CD4-positive, alpha-beta memory T cell (primary cell): ENCODE data around the gene LDHD. TPM values are rescaled to one million over a fixed set of nuclear protein-coding genes. Genes with fewer than 3 reads are reported as not detected.

Experiments used
- CTCF ChIA-PET: fragments of 350-600 bp; sonication (Branson Sonifier 250); formaldehyde crosslinking; loops from one replicate; lab custom pipeline; 2021; ENCODE audit warnings: inconsistent platforms; ENCODE audit not compliant: partially characterized antibody; lab: Charles Lee
- POLR2A ChIA-PET: fragments of 350-600 bp; sonication (Branson Sonifier 250); formaldehyde crosslinking; loops from one replicate; lab custom pipeline; 2021; ENCODE audit not compliant: partially characterized antibody; lab: Charles Lee
- DNase-seq, 5 donors: peaks; one replicate each; pipeline versions ENCODE4 v3.0.0 to v3.0.0-alpha.2; 2020 to 2022; ENCODE audit warnings: mixed read lengths in 1 of 5
- H3K27ac ChIP-seq: one replicate; pipeline ENCODE4 v1.7.0; 2013; ENCODE audit warnings: low read depth, low read length
- H3K27me3 ChIP-seq: 2 replicates; pipeline ENCODE4 v1.7.0; 2013; ENCODE audit warnings: mild to moderate bottlenecking, low read length, moderate library complexity; ENCODE audit not compliant: insufficient read depth
- H3K36me3 ChIP-seq: 2 replicates; pipeline ENCODE4 v1.7.0; 2013; ENCODE audit warnings: mild to moderate bottlenecking, low read length, moderate library complexity; ENCODE audit not compliant: insufficient read depth
- H3K4me1 ChIP-seq: 2 replicates; pipeline ENCODE4 v1.7.0; 2013; ENCODE audit warnings: mild to moderate bottlenecking, low read length, moderate library complexity; ENCODE audit not compliant: insufficient read depth
- H3K4me3 ChIP-seq, 2 donors: one replicate each; pipeline ENCODE4 v1.7.0; 2013; ENCODE audit warnings: low read length in 2 of 2, mild to moderate bottlenecking in 1 of 2
- H3K9me3 ChIP-seq, 2 donors: one replicate each; pipeline ENCODE4 v1.7.0; 2013; ENCODE audit warnings: low read length in 2 of 2, control low read depth in 1 of 2; ENCODE audit not compliant: control insufficient read depth in 1 of 2
- H3K27ac Mint-ChIP-seq, 7 donors: one replicate each; pipeline ENCODE4 v1.8.0; 2020 to 2021; ENCODE audit warnings: mixed read lengths in 7 of 7, mild to moderate bottlenecking in 6 of 7, inconsistent platforms in 3 of 7, moderate library complexity in 3 of 7
- H3K27me3 Mint-ChIP-seq, 2 donors: one replicate each; pipeline ENCODE4 v1.8.0; 2020 to 2021; ENCODE audit warnings: mixed read lengths in 2 of 2
- H3K36me3 Mint-ChIP-seq, 2 donors: one replicate each; pipeline ENCODE4 v1.8.0; 2020 to 2021; ENCODE audit warnings: mixed read lengths in 2 of 2, inconsistent platforms in 1 of 2, mild to moderate bottlenecking in 1 of 2
- H3K4me1 Mint-ChIP-seq, 4 donors: one replicate each; pipeline ENCODE4 v1.8.0; 2020 to 2021; ENCODE audit warnings: mixed read lengths in 4 of 4, mild to moderate bottlenecking in 1 of 4
- H3K4me3 Mint-ChIP-seq, 8 donors: one replicate each; pipeline ENCODE4 v1.8.0; 2020 to 2021; ENCODE audit warnings: mixed read lengths in 8 of 8, mild to moderate bottlenecking in 7 of 8, moderate library complexity in 6 of 8, inconsistent platforms in 3 of 8
- H3K9me3 Mint-ChIP-seq, 8 donors: one replicate each; pipeline ENCODE4 v1.8.0; 2020 to 2021; ENCODE audit warnings: mixed read lengths in 8 of 8, mild to moderate bottlenecking in 5 of 8, inconsistent platforms in 3 of 8, moderate library complexity in 1 of 8
- intact Hi-C: fragments of 100-400 bp; cut with micrococcal nuclease; formaldehyde crosslinking; loops from one replicate; pipeline ENCODE4 v1.15.1; 2023
- polyA plus RNA-seq, 2 donors: library from polyadenylated mRNA; unstranded; fragments of 300-500 nt; fragmentation: Illumina TruSeq; gene quantifications; one replicate each; pipeline ENCODE4 v1.2.3, GENCODE V29; 2021
- total RNA-seq, 2 experiments: library from RNA; stranded (reverse); gene quantifications; one replicate each; pipeline ENCODE4 v1.2.3, GENCODE V29; 2021

LDHD gene
- total and polyA plus RNA-seq, 4 experiments from 2014 or later, result 0.09 to 0.20 (median 0.17) TPM; not detected in 1

- Mint-ChIP-seq H3K27me3 (peaks cover 0 to 1% of the 10 kb centered on the region in 2 donors), H3K4me1 (peaks cover 39 to 80% (median 54%) of the 10 kb centered on the region in 4 donors), H3K36me3 (no peaks in the 10 kb centered on the region), H3K27ac (peak overlapping the region; percentile 40 to 92 (median 81)), H3K9me3 (peaks cover 0 to 3% (median 0%) of the 10 kb centered on the region in 8 donors), H3K4me3 (peak overlapping the region in 6 of 8 donors; percentile 26 to 64 (median 45))
- Histone ChIP-seq H3K36me3 (no peaks in the 10 kb centered on the region), H3K9me3 (no peaks in the 10 kb centered on the region), H3K4me3 (no peak overlapping the region), H3K27ac (peak overlapping the region; percentile 15), H3K4me1 (peaks cover 68% of the 10 kb centered on the region), H3K27me3 (no peaks in the 10 kb centered on the region)
- POLR2A ChIA-PET, result interaction anchor here (1.0 to 1.8 kb wide), 4 partner anchors 10 to 108 kb away, joined by 3 to 5 read pairs (median 3); partner anchors contain the start of gene ZNRF1
- no peak for DNase-seq
- intact Hi-C loops, result no loop called here
- CTCF ChIA-PET, result interaction anchor here (0.6 to 7.5 kb wide), 5 partner anchors 26 to 242 kb away, joined by 3 to 254 read pairs (median 6); partner anchors contain the start of gene ZNRF1
Observed at GRCh38 chr16:75106351-75107274, 10.0 kb downstream of the LDHD start.

- CTCF ChIA-PET, result interaction anchor here (0.6 to 1.3 kb wide), 3 partner anchors 25 to 241 kb away, joined by 3 to 6 read pairs (median 3); no protein-coding TSS in a partner anchor
- H3K36me3 ChIP-seq, result no peaks in the 10 kb centered on the region
- H3K4me3 ChIP-seq, result no peak overlapping the region
- intact Hi-C loops, result no loop called here
- no peaks in the 10 kb centered on the region for H3K9me3 ChIP-seq
- no peak for DNase-seq
- H3K4me3 Mint-ChIP-seq, result peak overlapping the region in 3 of 8 donors; percentile 3 to 28 (median 20)
- peaks cover 61% of the 10 kb centered on the region for H3K4me1 ChIP-seq
- H3K27ac Mint-ChIP-seq, result peak overlapping the region; percentile 12 to 86 (median 49)
- peaks cover 35 to 76% (median 48%) of the 10 kb centered on the region in 4 donors for H3K4me1 Mint-ChIP-seq
- H3K36me3 Mint-ChIP-seq, result no peaks in the 10 kb centered on the region
- no peaks in the 10 kb centered on the region for H3K27me3 Mint-ChIP-seq
- no peaks in the 10 kb centered on the region for H3K27me3 ChIP-seq
- no peak overlapping the region for H3K27ac ChIP-seq
- peaks cover 0 to 5% (median 0%) of the 10 kb centered on the region in 8 donors for H3K9me3 Mint-ChIP-seq
- POLR2A ChIA-PET, result interaction anchor here (1.0 to 1.8 kb wide), 4 partner anchors 9 to 107 kb away, joined by 3 to 5 read pairs (median 3); partner anchors contain the start of gene ZNRF1
Observed at GRCh38 chr16:75105306-75106061, 11.1 kb downstream of the LDHD start.

GRCh38 chr16:75104836-75105235 lies 11.7 kb downstream of the LDHD start:
- Mint-ChIP-seq H3K36me3 (no peaks in the 10 kb centered on the region), H3K27me3 (no peaks in the 10 kb centered on the region), H3K9me3 (peaks cover 0 to 5% (median 0%) of the 10 kb centered on the region in 8 donors), H3K4me3 (no peak overlapping the region), H3K27ac (peak overlapping the region in 2 of 7 donors; percentile 24 to 51), H3K4me1 (peaks cover 36 to 76% (median 48%) of the 10 kb centered on the region in 4 donors)
- H3K27me3 ChIP-seq, result no peaks in the 10 kb centered on the region
- no peak overlapping the region for H3K27ac ChIP-seq
- H3K4me3 ChIP-seq, result no peak overlapping the region
- POLR2A ChIA-PET, result interaction anchor here (1.6 to 1.8 kb wide), 3 partner anchors 9 to 107 kb away, joined by 3 to 5 read pairs (median 3); partner anchors contain the start of gene ZNRF1
- CTCF ChIA-PET, result interaction anchor here (1.3 kb wide), 1 partner anchor 30 kb away, joined by 6 read pairs; no protein-coding TSS in a partner anchor
- no peaks in the 10 kb centered on the region for H3K9me3 ChIP-seq
- intact Hi-C loops, result no loop called here
- no peak for DNase-seq
- H3K36me3 ChIP-seq, result no peaks in the 10 kb centered on the region
- H3K4me1 ChIP-seq, result peaks cover 61% of the 10 kb centered on the region

GRCh38 chr16:75103994-75104393 lies 12.6 kb downstream of the LDHD start:
- H3K9me3 Mint-ChIP-seq, result peaks cover 0 to 5% (median 0%) of the 10 kb centered on the region in 8 donors
- no peak overlapping the region for H3K4me3 ChIP-seq
- H3K36me3 Mint-ChIP-seq, result no peaks in the 10 kb centered on the region
- no peaks in the 10 kb centered on the region for H3K9me3 ChIP-seq
- peak overlapping the region in 4 of 7 donors; percentile 1 to 55 (median 32) for H3K27ac Mint-ChIP-seq
- DNase-seq, result no peak
- H3K4me1 ChIP-seq, result peaks cover 61% of the 10 kb centered on the region
- peaks cover 35 to 76% (median 47%) of the 10 kb centered on the region in 4 donors for H3K4me1 Mint-ChIP-seq
- intact Hi-C loops, result no loop called here
- ChIA-PET CTCF (no interaction called here), POLR2A (no interaction called here)
- H3K27me3 Mint-ChIP-seq, result no peaks in the 10 kb centered on the region
- H3K36me3 ChIP-seq, result no peaks in the 10 kb centered on the region
- no peak overlapping the region for H3K4me3 Mint-ChIP-seq
- H3K27ac ChIP-seq, result no peak overlapping the region
- H3K27me3 ChIP-seq, result no peaks in the 10 kb centered on the region

- Mint-ChIP-seq H3K4me3 (no peak overlapping the region), H3K36me3 (no peaks in the 10 kb centered on the region), H3K4me1 (peaks cover 34 to 75% (median 49%) of the 10 kb centered on the region in 4 donors), H3K27me3 (no peaks in the 10 kb centered on the region), H3K9me3 (peaks cover 0 to 3% (median 0%) of the 10 kb centered on the region in 8 donors), H3K27ac (peak overlapping the region; percentile 25 to 85 (median 76))
- CTCF ChIA-PET, result interaction anchor here (1.5 to 6.9 kb wide), 3 partner anchors 8 to 104 kb away, joined by 3 to 98 read pairs (median 6); partner anchors contain the start of gene ZNRF1
- POLR2A ChIA-PET, result no interaction called here
- Histone ChIP-seq H3K9me3 (no peaks in the 10 kb centered on the region), H3K4me3 (no peak overlapping the region), H3K27ac (no peak overlapping the region), H3K27me3 (no peaks in the 10 kb centered on the region), H3K4me1 (peaks cover 61% of the 10 kb centered on the region), H3K36me3 (no peaks in the 10 kb centered on the region)
- DNase-seq, result no peak
- intact Hi-C loops, result no loop called here
Observed at GRCh38 chr16:75102595-75102994, 14.0 kb downstream of the LDHD start.

GRCh38 chr16:75101635-75102034 lies 14.9 kb downstream of the LDHD start:
- no peaks in the 10 kb centered on the region for H3K27me3 ChIP-seq
- no peaks in the 10 kb centered on the region for H3K36me3 ChIP-seq
- no peak overlapping the region for H3K4me3 ChIP-seq
- H3K36me3 Mint-ChIP-seq, result peaks cover 0 to 1% of the 10 kb centered on the region in 2 donors
- H3K4me3 Mint-ChIP-seq, result peak overlapping the region in 1 of 8 donors; percentile 55
- H3K27me3 Mint-ChIP-seq, result no peaks in the 10 kb centered on the region
- H3K4me1 Mint-ChIP-seq, result peaks cover 38 to 75% (median 47%) of the 10 kb centered on the region in 4 donors
- peak overlapping the region in 5 of 7 donors; percentile 4 to 89 (median 71) for H3K27ac Mint-ChIP-seq
- no peak overlapping the region for H3K27ac ChIP-seq
- ChIA-PET CTCF (interaction anchor here (1.5 to 6.9 kb wide), 4 partner anchors 9 to 116 kb away, joined by 3 to 98 read pairs (median 5); partner anchors contain the start of genes WDR59 and ZNRF1), POLR2A (interaction anchor here (4.5 kb wide), 1 partner anchor 7 kb away, joined by 45 read pairs; no protein-coding TSS in a partner anchor)
- H3K4me1 ChIP-seq, result peaks cover 61% of the 10 kb centered on the region
- H3K9me3 ChIP-seq, result no peaks in the 10 kb centered on the region
- DNase-seq, result no peak
- intact Hi-C loops, result no loop called here
- H3K9me3 Mint-ChIP-seq, result peaks cover 0 to 3% (median 0%) of the 10 kb centered on the region in 8 donors
